H1 (cell line): ENCODE data around the gene BMF.

Experiments
- BRCA1 ChIP-seq: IDR thresholded peaks from 2 replicates; pipeline ENCODE4 v1.6.1; 2012; ENCODE audit warnings: low read depth, low read length, improper control_type of control experiment
- CTCF ChIP-seq, 3 experiments: IDR thresholded peaks; 1 replicate in 2 of 3; 2 replicates in 1 of 3; pipeline versions ENCODE4 v1.5.1 to v1.6.1; 2011; ENCODE audit warnings: low read length in 3 of 3, mild to moderate bottlenecking in 3 of 3, inconsistent platforms in 2 of 3, low read depth in 1 of 3, moderate library complexity in 1 of 3; ENCODE audit not compliant: insufficient read depth in 1 of 3; ENCODE audit errors: control extremely low read depth in 1 of 3
- EZH2 ChIP-seq: fragments of 200-600 bp; sonication (generic); IDR thresholded peaks from 2 replicates; pipeline ENCODE4 v1.7.1; 2012; ENCODE audit warnings: low read depth, mild to moderate bottlenecking, moderate library complexity, low read length, inconsistent platforms; ENCODE audit not compliant: severe bottlenecking
- FOSL1 ChIP-seq: IDR thresholded peaks from 2 replicates; pipeline ENCODE4 v1.6.1; 2011; ENCODE audit warnings: mild to moderate bottlenecking, low read depth, low read length, moderate library complexity; ENCODE audit not compliant: insufficient read depth
- KDM1A ChIP-seq: fragments of 200-600, 300-600 bp; sonication (generic); IDR thresholded peaks from 2 replicates; pipeline ENCODE4 v1.7.1; 2016; ENCODE audit warnings: mild to moderate bottlenecking, low read length, borderline replicate concordance
- POLR2AphosphoS5 ChIP-seq: IDR thresholded peaks from 2 replicates; pipeline ENCODE4 v1.6.1; 2011; ENCODE audit warnings: low read depth, low read length
- TEAD4 ChIP-seq: IDR thresholded peaks from 2 replicates; pipeline ENCODE4 v1.6.1; 2012; ENCODE audit warnings: low read depth, low read length, inconsistent platforms, mixed read lengths

GRCh38 chr15:40046721-40047414, 61.8 kb downstream of the BMF start:
- TF ChIP-seq EZH2 (no peak), KDM1A (no peak), POLR2AphosphoS5 (no peak), BRCA1 (no peak), CTCF (IDR thresholded peaks at IDR 0.05; ENCODE audit: control extremely low read depth in 1 of 3, insufficient read depth in 1 of 3, low read depth in 1 of 3, low read length in 3 of 3) (no peak), TEAD4 (no peak), FOSL1 (no peak)
